Upper lobe of left lung (tissue), 6 donors: ENCODE data around the gene ENO3. TPM values are rescaled to one million over a fixed set of nuclear protein-coding genes. Genes with fewer than 3 reads are reported as not detected.

Experiments
- ATAC-seq, 2 donors: fragments of 200-7000 bp; cut with Tn5 transposase; one replicate each; pipeline ENCODE4 v1.9.1; 2022; ENCODE audit warnings: mild to moderate bottlenecking in 2 of 2, moderate library complexity in 2 of 2; ENCODE audit not compliant: low FRiP score in 2 of 2
- DNase-seq, 2 donors: peaks; one replicate each; pipeline ENCODE4 v3.0.0-alpha.2; 2019 to 2020
- H3K27ac ChIP-seq, 4 donors: fragments of 200-600 bp; sonication (generic); one replicate each; pipeline ENCODE4 v1.5.1; 2016 to 2019
- H3K27me3 ChIP-seq, 4 donors: fragments of 200-600 bp; sonication (generic); one replicate each; pipeline ENCODE4 v1.5.1; 2017 to 2019
- H3K36me3 ChIP-seq, 4 donors: fragments of 200-600 bp; sonication (generic); one replicate each; pipeline ENCODE4 v1.5.1; 2016 to 2019
- H3K4me1 ChIP-seq, 4 donors: fragments of 200-600 bp; sonication (generic); one replicate each; pipeline ENCODE4 v1.5.1; 2018 to 2019
- H3K4me3 ChIP-seq, 4 donors: fragments of 200-600 bp; sonication (generic); one replicate each; pipeline ENCODE4 v1.5.1; 2017 to 2019; ENCODE audit warnings: mild to moderate bottlenecking in 2 of 4, moderate library complexity in 1 of 4
- H3K9me3 ChIP-seq, 4 donors: fragments of 200-600 bp; sonication (generic); one replicate each; pipeline ENCODE4 v1.5.1; 2018 to 2019
- EP300 ChIP-seq, 4 donors: sonication (generic); formaldehyde crosslinking; IDR thresholded peaks; one replicate each; pipeline ENCODE4 v1.5.1; 2017; ENCODE audit warnings: antibody characterized with exemption in 4 of 4, control low read depth in 2 of 4
- POLR2A ChIP-seq, 4 donors: fragments of 450-650 bp; IDR thresholded peaks; one replicate each; pipeline ENCODE4 v1.5.1; 2016 to 2017; ENCODE audit warnings: antibody characterized with exemption in 4 of 4, mild to moderate bottlenecking in 2 of 4
- POLR2AphosphoS5 ChIP-seq, 2 donors: sonication (generic); formaldehyde crosslinking; IDR thresholded peaks; one replicate each; pipeline ENCODE4 v1.5.1; 2017; ENCODE audit warnings: antibody characterized with exemption in 2 of 2
- WGBS, 2 donors: methylation state at CpG; one replicate each; pipeline ENCODE4 v1.1.5; 2017 to 2018; 5-methylcytosine and 5-hydroxymethylcytosine counted together
- total RNA-seq, 6 donors: library from RNA; depleted of rRNA in 4 of 6; stranded (reverse); fragments of >200 nt in 4 of 6; gene quantifications; one replicate each; pipeline versions ENCODE4 v1.1.0 to v1.2.1, GENCODE V29; 2016 to 2021
- TF ChIP-seq, protein P1 (sequence below), 6 experiments: fragments of 450-650 bp in 4 of 6; fragments of 200-600 bp in 2 of 6; sonication (generic) in 2 of 6; IDR thresholded peaks; one replicate each; pipeline ENCODE4 v1.5.1; 2016 to 2019; ENCODE audit warnings: antibody characterized with exemption in 6 of 6
- donor health status: DM: no; HTN: no; CAD: no; lungs with moderate emphysema.
- donor health status: DM: no; HTN: yes; CAD: no; lungs with severe emphysema.

Gene ENO3
- total RNA-seq, 6 donors from 2014 or later, result 4.3 to 49.2 (median 10.6) TPM

DNA sequence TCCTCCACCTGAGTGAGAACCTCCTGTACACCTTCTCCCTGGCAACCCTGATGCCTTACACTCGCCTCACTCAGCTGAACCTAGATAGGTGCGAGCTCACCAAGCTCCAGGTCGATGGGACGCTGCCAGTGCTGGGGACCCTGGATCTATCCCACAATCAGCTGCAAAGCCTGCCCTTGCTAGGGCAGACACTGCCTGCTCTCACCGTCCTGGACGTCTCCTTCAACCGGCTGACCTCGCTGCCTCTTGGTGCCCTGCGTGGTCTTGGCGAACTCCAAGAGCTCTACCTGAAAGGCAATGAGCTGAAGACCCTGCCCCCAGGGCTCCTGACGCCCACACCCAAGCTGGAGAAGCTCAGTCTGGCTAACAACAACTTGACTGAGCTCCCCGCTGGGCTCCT is 18.2 kb upstream of the ENO3 start:
- no peaks in the 10 kb centered on the region for H3K27me3 ChIP-seq
- DNase-seq, result no peak
- no peaks in the 10 kb centered on the region for H3K9me3 ChIP-seq
- no peak for ATAC-seq
- TF ChIP-seq EP300 (IDR thresholded peaks at IDR 0.05), result no peak
- TF ChIP-seq POLR2AphosphoS5 (IDR thresholded peaks at IDR 0.05), result no peak
- TF ChIP-seq, protein P1, sequence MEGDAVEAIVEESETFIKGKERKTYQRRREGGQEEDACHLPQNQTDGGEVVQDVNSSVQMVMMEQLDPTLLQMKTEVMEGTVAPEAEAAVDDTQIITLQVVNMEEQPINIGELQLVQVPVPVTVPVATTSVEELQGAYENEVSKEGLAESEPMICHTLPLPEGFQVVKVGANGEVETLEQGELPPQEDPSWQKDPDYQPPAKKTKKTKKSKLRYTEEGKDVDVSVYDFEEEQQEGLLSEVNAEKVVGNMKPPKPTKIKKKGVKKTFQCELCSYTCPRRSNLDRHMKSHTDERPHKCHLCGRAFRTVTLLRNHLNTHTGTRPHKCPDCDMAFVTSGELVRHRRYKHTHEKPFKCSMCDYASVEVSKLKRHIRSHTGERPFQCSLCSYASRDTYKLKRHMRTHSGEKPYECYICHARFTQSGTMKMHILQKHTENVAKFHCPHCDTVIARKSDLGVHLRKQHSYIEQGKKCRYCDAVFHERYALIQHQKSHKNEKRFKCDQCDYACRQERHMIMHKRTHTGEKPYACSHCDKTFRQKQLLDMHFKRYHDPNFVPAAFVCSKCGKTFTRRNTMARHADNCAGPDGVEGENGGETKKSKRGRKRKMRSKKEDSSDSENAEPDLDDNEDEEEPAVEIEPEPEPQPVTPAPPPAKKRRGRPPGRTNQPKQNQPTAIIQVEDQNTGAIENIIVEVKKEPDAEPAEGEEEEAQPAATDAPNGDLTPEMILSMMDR (IDR thresholded peaks at IDR 0.05), result no peak
- TF ChIP-seq POLR2A (IDR thresholded peaks at IDR 0.05), result no peak
- H3K27ac ChIP-seq, result no peak overlapping the region
- WGBS, 2 donors, result 90 to 94% methylated on average over 8 to 12 of the region's 12 CpGs
- peaks cover 5 to 14% (median 8%) of the 10 kb centered on the region in 4 donors for H3K4me1 ChIP-seq
- peaks cover 8 to 17% (median 12%) of the 10 kb centered on the region in 4 donors for H3K36me3 ChIP-seq
- H3K4me3 ChIP-seq, result no peak overlapping the region

DNA sequence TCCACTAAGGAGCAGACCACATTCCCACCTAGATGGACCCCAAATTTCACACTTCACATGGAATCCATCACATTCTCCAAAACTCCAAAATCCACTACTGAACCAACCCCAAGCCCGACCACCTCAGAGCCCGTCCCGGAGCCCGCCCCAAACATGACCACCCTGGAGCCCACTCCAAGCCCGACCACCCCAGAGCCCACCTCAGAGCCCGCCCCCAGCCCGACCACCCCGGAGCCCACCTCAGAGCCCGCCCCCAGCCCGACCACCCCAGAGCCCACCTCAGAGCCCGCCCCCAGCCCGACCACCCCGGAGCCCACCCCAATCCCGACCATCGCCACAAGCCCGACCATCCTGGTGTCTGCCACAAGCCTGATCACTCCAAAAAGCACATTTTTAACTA is 17.3 kb upstream of the ENO3 start:
- H3K4me1 ChIP-seq, result peaks cover 12 to 23% (median 13%) of the 10 kb centered on the region in 4 donors
- H3K27ac ChIP-seq, result peak overlapping the region in 1 of 4 donors; percentile 36
- ATAC-seq, result no peak
- no peaks in the 10 kb centered on the region for H3K27me3 ChIP-seq
- H3K4me3 ChIP-seq, result no peak overlapping the region
- 82 to 85% methylated on average over 4 to 9 of the region's 16 CpGs for WGBS, 2 donors
- peaks cover 8 to 25% (median 16%) of the 10 kb centered on the region in 4 donors for H3K36me3 ChIP-seq
- H3K9me3 ChIP-seq, result no peaks in the 10 kb centered on the region
- TF ChIP-seq POLR2AphosphoS5 (IDR thresholded peaks at IDR 0.05), result no peak
- TF ChIP-seq EP300 (IDR thresholded peaks at IDR 0.05), result no peak
- TF ChIP-seq, protein P1 (IDR thresholded peaks at IDR 0.05), result no peak
- no peak for TF ChIP-seq POLR2A (IDR thresholded peaks at IDR 0.05)
- DNase-seq, result no peak

DNA sequence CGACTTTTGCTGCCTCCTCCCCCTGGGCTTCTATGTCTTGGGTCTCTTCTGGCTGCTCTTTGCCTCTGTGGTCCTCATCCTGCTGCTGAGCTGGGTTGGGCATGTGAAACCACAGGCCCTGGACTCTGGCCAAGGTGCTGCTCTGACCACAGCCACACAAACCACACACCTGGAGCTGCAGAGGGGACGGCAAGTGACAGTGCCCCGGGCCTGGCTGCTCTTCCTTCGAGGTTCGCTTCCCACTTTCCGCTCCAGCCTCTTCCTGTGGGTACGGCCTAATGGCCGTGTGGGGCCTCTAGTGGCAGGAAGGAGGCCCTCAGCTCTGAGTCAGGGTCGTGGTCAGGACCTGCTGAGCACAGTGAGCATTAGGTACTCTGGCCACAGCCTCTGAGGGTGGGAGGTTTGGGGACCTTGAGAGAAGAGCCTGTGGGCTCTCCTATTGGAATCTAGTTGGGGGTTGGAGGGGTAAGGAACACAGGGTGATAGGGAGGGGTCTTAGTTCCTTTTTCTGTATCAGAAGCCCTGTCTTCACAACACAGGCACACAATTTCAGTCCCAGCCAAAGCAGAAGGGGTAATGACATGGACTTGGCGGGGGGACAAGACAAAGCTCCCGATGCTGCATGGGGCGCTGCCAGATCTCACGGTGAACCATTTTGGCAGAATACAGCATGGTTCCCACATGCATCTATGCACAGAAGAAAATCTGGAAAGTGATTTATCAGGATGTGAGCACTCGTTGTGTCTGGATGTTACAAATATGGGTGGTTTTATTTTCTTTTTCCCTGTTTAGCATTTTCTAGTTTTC is 16.5 kb upstream of the ENO3 start:
- no peaks in the 10 kb centered on the region for H3K27me3 ChIP-seq
- peak in 1 of 2 donors; percentile 46 for DNase-seq
- 10 to 29% methylated on average over 13 to 14 of the region's 14 CpGs for whole genome bisulfite sequencing, 2 donors
- peaks cover 8 to 25% (median 16%) of the 10 kb centered on the region in 4 donors for H3K36me3 ChIP-seq
- peak overlapping the region in 1 of 4 donors; percentile 36 for H3K27ac ChIP-seq
- TF ChIP-seq POLR2AphosphoS5 (IDR thresholded peaks at IDR 0.05), result no peak
- TF ChIP-seq, protein P1 (IDR thresholded peaks at IDR 0.05), result peak in 1 of 6 experiments; percentile 18
- H3K4me1 ChIP-seq, result peaks cover 20 to 30% (median 21%) of the 10 kb centered on the region in 4 donors
- peak in 1 of 2 donors; percentile 49 for ATAC-seq
- H3K9me3 ChIP-seq, result no peaks in the 10 kb centered on the region
- H3K4me3 ChIP-seq, result no peak overlapping the region

DNA sequence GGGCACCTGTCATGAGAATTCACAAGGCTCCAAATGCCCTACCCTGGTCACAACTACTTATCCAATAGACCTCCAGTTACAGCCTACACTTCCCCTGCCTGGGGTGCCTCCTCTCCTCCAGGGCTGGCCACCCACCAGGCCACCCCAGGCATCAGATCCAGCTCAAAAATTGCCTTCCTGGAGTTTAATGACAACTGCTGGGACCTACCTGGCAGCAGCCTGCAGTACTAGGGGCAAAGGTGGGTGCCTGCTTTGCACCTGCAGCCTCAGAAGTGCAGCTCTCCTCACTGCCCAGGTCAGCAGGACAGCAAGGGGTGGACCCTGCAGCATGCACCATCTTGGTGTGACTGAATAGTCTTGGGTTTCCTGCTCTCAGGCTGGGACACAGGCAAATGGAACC is 15.3 kb upstream of the ENO3 start:
- Histone ChIP-seq H3K27me3 (no peaks in the 10 kb centered on the region), H3K27ac (no peak overlapping the region), H3K9me3 (no peaks in the 10 kb centered on the region), H3K4me3 (no peak overlapping the region), H3K4me1 (peaks cover 20 to 33% (median 21%) of the 10 kb centered on the region in 4 donors), H3K36me3 (peaks cover 8 to 25% (median 16%) of the 10 kb centered on the region in 4 donors)
- no peak for TF ChIP-seq EP300 (IDR thresholded peaks at IDR 0.05)
- TF ChIP-seq, protein P1 (IDR thresholded peaks at IDR 0.05), result no peak
- TF ChIP-seq POLR2AphosphoS5 (IDR thresholded peaks at IDR 0.05), result no peak
- TF ChIP-seq POLR2A (IDR thresholded peaks at IDR 0.05), result no peak
- ATAC-seq (no peak), DNase-seq (no peak)
